Smooth muscle cell (in vitro differentiated cells): ENCODE results near the gene GALNT17. TPM values are rescaled to one million over a fixed set of nuclear protein-coding genes. Genes with fewer than 3 reads are reported as not detected.

Source experiments
- DNase-seq: peaks from one replicate; lab custom pipeline; 2025; ENCODE audit not compliant: unreplicated experiment; lab: John Stamatoyannopoulos, UW
- H2AFZ ChIP-seq: fragments of 200-600 bp; sonication (generic); 2 replicates; pipeline ENCODE4 v1.6.0; 2016; ENCODE audit warnings: antibody characterized with exemption, low read depth, mild to moderate bottlenecking
- H3F3A ChIP-seq: fragments of 200-600 bp; sonication (generic); 2 replicates; pipeline ENCODE4 v1.6.0; 2017; ENCODE audit warnings: antibody characterized with exemption, low read depth
- H3K27ac ChIP-seq: fragments of 200-600 bp; sonication (generic); 2 replicates; pipeline ENCODE4 v1.5.1; 2016; ENCODE audit warnings: low read depth, mild to moderate bottlenecking
- H3K27me3 ChIP-seq: fragments of 200-600 bp; sonication (generic); 2 replicates; pipeline ENCODE4 v1.6.1; 2016; ENCODE audit warnings: low read depth, mild to moderate bottlenecking
- H3K36me3 ChIP-seq: fragments of 200-600 bp; sonication (generic); 2 replicates; pipeline ENCODE4 v1.5.1; 2016; ENCODE audit warnings: low read depth
- H3K4me1 ChIP-seq: fragments of 200-600 bp; sonication (generic); 2 replicates; pipeline ENCODE4 v1.5.1; 2016; ENCODE audit warnings: low read depth
- H3K4me2 ChIP-seq: fragments of 200-600 bp; sonication (generic); 2 replicates; pipeline ENCODE4 v1.6.0; 2016; ENCODE audit warnings: mild to moderate bottlenecking
- H3K4me3 ChIP-seq: fragments of 200-600 bp; sonication (generic); 2 replicates; pipeline ENCODE4 v1.5.1; 2016; ENCODE audit warnings: mild to moderate bottlenecking
- H3K79me2 ChIP-seq: fragments of 200-600 bp; sonication (generic); 2 replicates; pipeline ENCODE4 v1.6.0; 2016; ENCODE audit warnings: low read depth, mild to moderate bottlenecking
- H3K9ac ChIP-seq: fragments of 200-600 bp; sonication (generic); 2 replicates; pipeline ENCODE4 v1.6.0; 2016; ENCODE audit warnings: low read depth
- H3K9me3 ChIP-seq: fragments of 200-600 bp; sonication (generic); replicated peaks from 2 replicates; pipeline ENCODE4 v1.5.1; 2016; ENCODE audit warnings: low read depth
- H4K20me1 ChIP-seq: fragments of 200-600 bp; sonication (generic); 2 replicates; pipeline ENCODE4 v1.6.0; 2016; ENCODE audit warnings: low read depth
- CTCF ChIP-seq: fragments of 200-600 bp; sonication (generic); IDR thresholded peaks from 2 replicates; pipeline ENCODE4 v1.5.1; 2017; ENCODE audit warnings: borderline replicate concordance, mild to moderate bottlenecking, antibody characterized with exemption; ENCODE audit not compliant: insufficient read depth, poor library complexity, severe bottlenecking
- WGBS: methylation state at CpG from one replicate; pipeline ENCODE4 v1.1.7; 2016; ENCODE audit warnings: low lambda C conversion rate; 5-methylcytosine and 5-hydroxymethylcytosine counted together
- polyA plus RNA-seq: library from polyadenylated mRNA; unstranded; fragments of >200 nt; fragmentation: Nextera tagmentation; extraction: Ambion mirVana; gene quantifications from 2 replicates; pipeline ENCODE4 v1.2.1, GENCODE V29; 2016
- total RNA-seq: library from RNA; depleted of rRNA; stranded (reverse); fragments of >200 nt; gene quantifications from 2 replicates; pipeline ENCODE4 v1.2.3, GENCODE V29; 2014

Gene GALNT17
- total and polyA plus RNA-seq, 2 experiments from 2014 or later, result 0.38 to 0.45 TPM

- H3K4me1 ChIP-seq, result no peaks in the 10 kb centered on the region
- no peak overlapping the region for H3K4me2 ChIP-seq
- H3K9ac ChIP-seq, result no peak overlapping the region
- H3F3A ChIP-seq, result no peaks in the 10 kb centered on the region
- no peak overlapping the region for H3K4me3 ChIP-seq
- H3K27me3 ChIP-seq, result peaks cover 14% of the 10 kb centered on the region
- no peak overlapping the region for H3K27ac ChIP-seq
- H3K9me3 ChIP-seq, result no peaks in the 10 kb centered on the region
- H4K20me1 ChIP-seq, result no peaks in the 10 kb centered on the region
- no peaks in the 10 kb centered on the region for H3K79me2 ChIP-seq
- 87% methylated on average over 8 of the region's 8 CpGs for WGBS
- H3K36me3 ChIP-seq, result no peaks in the 10 kb centered on the region
- H2AFZ ChIP-seq, result no peak overlapping the region
- no peak for TF ChIP-seq CTCF
- no peak for DNase-seq
Measured at GRCh38 chr7:71566376-71566775, 434.4 kb downstream of the GALNT17 start.

GRCh38 chr7:71566991-71567390, 435.0 kb downstream of the GALNT17 start:
- no peaks in the 10 kb centered on the region for H3K9me3 ChIP-seq

GRCh38 chr7:71574153-71574860, 442.4 kb downstream of the GALNT17 start:
- DNase-seq, result no peak
- 71% methylated on average over 2 of the region's 2 CpGs for WGBS
- Histone ChIP-seq H3K27ac (no peak overlapping the region), H3K4me1 (no peaks in the 10 kb centered on the region), H3K4me2 (no peak overlapping the region), H4K20me1 (no peaks in the 10 kb centered on the region), H3K36me3 (no peaks in the 10 kb centered on the region), H3K27me3 (no peaks in the 10 kb centered on the region), H2AFZ (no peak overlapping the region), H3K9ac (no peak overlapping the region), H3K4me3 (no peak overlapping the region), H3K9me3 (no peaks in the 10 kb centered on the region), H3F3A (no peaks in the 10 kb centered on the region), H3K79me2 (no peaks in the 10 kb centered on the region)
- no peak for TF ChIP-seq CTCF

More at GRCh38 chr7:71566991-71567390, 435.0 kb downstream of the GALNT17 start:
- Histone ChIP-seq H3K36me3 (no peaks in the 10 kb centered on the region), H3K4me2 (no peak overlapping the region), H3K4me1 (no peaks in the 10 kb centered on the region), H3K4me3 (no peak overlapping the region), H3F3A (no peaks in the 10 kb centered on the region), H4K20me1 (no peaks in the 10 kb centered on the region), H3K9ac (no peak overlapping the region), H2AFZ (no peak overlapping the region), H3K27me3 (peaks cover 14% of the 10 kb centered on the region), H3K27ac (no peak overlapping the region), H3K79me2 (no peaks in the 10 kb centered on the region)
- 96% methylated on average over 6 of the region's 6 CpGs for WGBS
- no peak for TF ChIP-seq CTCF
- no peak for DNase-seq

GRCh38 chr7:71580027-71580426, 448.1 kb downstream of the GALNT17 start:
- Histone ChIP-seq H2AFZ (no peak overlapping the region), H4K20me1 (no peaks in the 10 kb centered on the region), H3K27ac (no peak overlapping the region), H3K79me2 (no peaks in the 10 kb centered on the region), H3K27me3 (no peaks in the 10 kb centered on the region), H3K9me3 (no peaks in the 10 kb centered on the region), H3F3A (no peaks in the 10 kb centered on the region), H3K4me1 (no peaks in the 10 kb centered on the region), H3K4me3 (no peak overlapping the region), H3K4me2 (no peak overlapping the region), H3K36me3 (no peaks in the 10 kb centered on the region), H3K9ac (no peak overlapping the region)
- DNase-seq, result no peak
- WGBS, result 86% methylated on average over 1 of the region's 1 CpG
- TF ChIP-seq CTCF, result no peak
